A549 treated with GW870086 at 1 μM for 4 hours (cell line): Measurements from ENCODE around the gene TPK1. TPM values are rescaled to one million over a fixed set of nuclear protein-coding genes. Genes with fewer than 3 reads are reported as not detected.

Source experiments
- total RNA-seq: library from RNA; stranded (reverse); fragments of 200-300 nt; extraction: Qiagen RNA extraction; gene quantifications from 5 replicates; pipeline ENCODE4 v1.2.3, GENCODE V29; 2022; ENCODE audit warnings: low read depth

TPK1 gene
- total RNA-seq, result 2.1 to 3.9 TPM (median 3.6 TPM) in 5 replicates

DNA sequence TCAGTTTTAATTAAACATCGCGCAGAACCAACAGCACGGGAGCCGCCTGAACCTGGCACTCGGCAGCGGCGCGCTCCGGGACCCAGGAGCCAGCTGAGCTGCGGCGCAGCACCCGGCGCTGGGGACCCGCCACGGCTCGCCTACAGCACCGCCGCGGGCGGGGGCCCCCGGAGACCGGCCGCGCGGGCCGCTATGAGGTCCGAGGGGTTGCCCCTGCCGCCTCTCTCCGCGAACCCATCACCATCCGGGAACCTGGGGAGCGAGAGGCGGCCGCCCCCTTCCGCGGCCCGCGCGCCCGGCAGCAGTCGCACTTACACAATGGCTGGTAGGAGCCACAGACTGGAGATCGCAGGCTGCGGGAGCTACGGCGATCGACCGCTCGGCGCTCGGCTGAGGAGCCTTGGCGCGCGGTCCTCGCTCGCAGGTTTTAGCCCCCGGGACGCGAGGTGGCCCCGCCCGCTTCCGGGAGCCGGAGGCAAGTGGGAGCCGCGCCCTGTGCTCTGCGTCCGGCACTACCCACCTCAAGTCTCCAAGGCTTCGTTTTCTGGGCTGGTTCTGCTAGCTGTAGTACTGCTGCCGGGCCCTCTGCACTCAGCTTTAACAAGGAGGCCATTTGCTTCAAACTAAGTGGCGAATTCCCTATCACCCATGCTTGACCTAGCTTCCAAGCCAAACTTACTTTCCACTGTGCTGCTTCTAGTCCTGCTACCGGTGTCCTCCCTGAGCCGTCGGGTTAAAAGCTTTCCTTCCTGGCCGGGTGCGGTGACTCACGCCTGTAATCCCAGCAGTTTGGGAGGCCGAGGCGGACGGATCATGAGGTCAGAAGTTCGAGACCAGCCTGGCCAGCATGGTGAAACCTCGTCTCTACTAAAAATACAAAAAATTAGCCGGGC lies at the start of gene TPK1:
Gene TPK1, minus strand, starts transcription at position 402 of the 893 bp plus-strand sequence. CDS start 451 bp downstream, outside the sequence.

DNA sequence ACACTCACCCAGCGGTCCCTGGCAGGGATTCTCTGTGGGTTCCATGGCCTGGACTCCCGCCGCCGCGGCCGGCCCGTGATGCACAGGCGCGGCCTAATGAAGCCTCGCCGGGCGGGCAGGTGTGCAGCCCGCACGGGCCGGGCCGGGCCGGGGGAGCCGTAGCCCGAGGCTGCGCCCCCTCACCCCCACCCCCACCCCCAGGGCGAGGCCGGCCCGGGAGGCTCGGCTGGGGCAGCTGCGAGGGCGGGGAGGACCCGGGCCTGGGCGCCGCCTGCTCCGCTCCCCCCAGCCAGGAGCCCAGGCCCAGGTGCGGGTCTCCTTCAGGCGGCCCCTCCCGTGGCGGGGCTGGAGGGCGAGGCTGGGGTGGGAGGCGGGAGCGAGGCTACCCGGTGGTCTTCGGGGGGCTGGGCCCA lies 432.2 kb downstream of the TPK1 start, which contains the start of gene NOBOX:
Gene NOBOX, minus strand, starts transcription at position 45 of the 413 bp plus-strand sequence.

